IPS DF 19.7 (cell line): ENCODE results near the gene NARS2.

Experiments
- DNase-seq: peaks from one replicate; pipeline ENCODE4 v3.0.0-alpha.2; 2013; ENCODE audit warnings: low read depth, low spot score

The NARS2 gene

GRCh38 chr11:78441956-78442355 is 132.7 kb downstream of the NARS2 start:
- no peak for DNase-seq

DNA sequence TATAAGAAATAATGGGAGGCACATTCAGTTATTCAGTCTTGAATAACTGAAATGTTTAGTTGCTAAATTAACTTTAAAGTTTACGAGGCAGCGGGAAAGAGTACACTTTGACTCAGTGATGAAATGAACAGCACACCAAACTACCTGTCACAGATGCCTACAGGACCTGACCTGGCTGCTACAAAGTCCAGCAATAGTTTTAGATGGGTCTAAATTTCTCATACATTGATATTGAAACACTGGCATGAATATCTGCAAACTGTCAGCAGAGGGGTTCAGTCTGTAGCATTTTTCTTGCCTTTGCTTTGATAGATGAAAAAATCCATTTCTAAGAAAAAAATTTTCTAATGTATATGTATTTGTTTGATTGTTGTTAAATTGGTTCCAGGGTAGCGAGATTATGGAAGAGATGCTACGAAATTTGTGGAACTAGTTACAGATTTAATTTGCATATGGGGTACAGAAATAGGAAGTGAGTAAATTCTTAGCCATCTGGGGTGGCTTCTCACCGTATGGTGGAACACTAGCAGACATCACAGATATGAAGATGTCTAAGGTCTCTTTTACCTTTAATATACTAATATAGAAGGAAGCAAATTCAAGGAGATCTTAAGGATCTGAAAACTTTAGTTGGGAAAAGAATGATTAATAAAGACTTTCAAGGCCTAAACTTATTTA is 136.2 kb downstream of the NARS2 start:
- no peak for DNase-seq

DNA sequence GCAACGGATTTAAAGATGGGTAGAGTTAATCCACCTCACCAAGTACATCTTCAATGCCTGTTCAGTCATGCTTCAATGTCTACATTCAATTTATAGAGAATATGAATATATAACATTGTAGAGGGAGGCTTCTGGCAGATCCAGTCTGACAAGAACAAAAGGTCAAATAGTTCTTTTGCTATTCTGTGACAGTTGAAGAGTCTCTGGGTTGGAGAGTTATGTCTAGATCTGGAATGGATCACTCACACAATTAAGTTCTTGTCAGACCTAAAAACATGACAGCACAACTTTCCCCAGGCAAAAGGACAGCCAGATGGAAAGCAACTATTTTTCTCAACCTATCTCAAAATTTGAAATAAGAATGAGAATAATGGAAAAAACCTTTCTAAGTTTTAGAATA is 141.7 kb downstream of the NARS2 start:
- no peak for DNase-seq

GRCh38 chr11:78432058-78432515 is 142.6 kb downstream of the NARS2 start:
- no peak for DNase-seq

- no peak for DNase-seq
Observed at GRCh38 chr11:78429660-78430059, 145.0 kb downstream of the NARS2 start.

DNA sequence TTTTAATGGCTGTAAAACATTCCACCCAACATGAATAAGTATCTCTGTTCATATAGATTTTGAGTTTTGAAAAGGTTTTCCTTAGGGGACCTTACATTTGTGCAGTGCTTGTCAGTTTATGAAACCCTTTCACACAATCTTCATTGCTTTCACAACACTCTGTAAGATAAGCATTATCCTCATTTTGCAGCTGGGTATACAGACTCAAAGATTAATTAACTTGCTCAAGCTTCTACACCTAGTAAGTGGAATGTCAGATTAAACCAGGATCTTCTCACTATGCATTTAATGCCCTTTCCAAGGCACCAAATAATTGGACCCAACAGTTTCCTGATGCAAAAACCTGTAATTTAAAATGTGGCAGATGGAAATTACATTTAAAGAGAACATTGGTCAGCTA is 145.5 kb downstream of the NARS2 start:
- DNase-seq = no peak

- no peak for DNase-seq
Observed at GRCh38 chr11:78428773-78429172, 145.9 kb downstream of the NARS2 start.

DNA sequence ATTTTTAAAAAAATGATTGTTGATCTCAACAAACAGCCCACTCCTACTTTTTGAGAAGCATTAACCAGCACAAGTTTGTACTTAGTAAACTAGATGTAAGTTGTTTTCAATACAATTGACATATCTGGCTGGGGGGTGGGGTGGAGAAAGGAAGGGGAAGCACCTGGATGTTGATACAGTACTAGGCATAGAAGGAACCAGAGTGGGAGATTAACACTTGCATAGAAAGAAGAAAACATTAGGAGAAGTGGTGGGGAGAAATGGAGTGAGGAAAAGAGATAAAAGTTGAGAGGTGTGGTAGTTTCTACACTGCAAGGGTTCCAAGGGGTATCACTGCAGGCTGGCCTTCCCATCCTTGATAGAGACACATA is 146.4 kb downstream of the NARS2 start:
- no peak for DNase-seq

GRCh38 chr11:78427615-78428265 is 146.9 kb downstream of the NARS2 start:
- DNase-seq = no peak

GRCh38 chr11:78426845-78427244 is 147.8 kb downstream of the NARS2 start:
- DNase-seq = no peak

DNA sequence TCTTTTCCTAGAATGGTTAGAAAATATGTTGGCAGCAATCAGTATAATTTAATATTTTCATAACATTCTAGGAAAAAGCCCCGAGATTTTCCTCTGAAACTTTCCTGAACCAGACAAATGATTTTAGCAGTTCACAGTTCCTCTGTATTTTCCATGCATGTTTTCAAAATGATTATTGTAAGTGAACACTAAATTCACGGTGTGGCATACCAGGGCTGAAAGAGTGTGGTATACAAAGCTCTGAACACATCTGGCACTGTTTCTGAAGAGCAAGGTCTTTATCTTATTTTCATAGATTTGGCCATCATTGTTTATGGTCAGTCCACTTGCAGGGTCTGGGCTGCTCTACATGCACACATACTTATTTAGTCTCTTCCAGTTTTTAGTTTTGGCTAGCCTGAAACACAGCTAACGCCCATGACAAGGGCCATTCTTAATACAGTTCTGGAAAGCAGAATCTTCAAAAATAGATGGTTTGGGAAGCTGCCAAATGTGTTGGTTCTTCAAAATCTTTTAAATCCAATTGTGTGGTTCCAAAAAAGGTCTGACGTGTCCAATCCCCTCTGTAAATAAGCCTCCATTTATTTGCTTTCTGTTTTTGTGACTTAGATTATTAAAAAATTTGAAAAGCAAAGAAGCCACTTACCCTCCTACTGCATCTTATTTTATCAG is 149.1 kb downstream of the NARS2 start:
- no peak for DNase-seq

DNA sequence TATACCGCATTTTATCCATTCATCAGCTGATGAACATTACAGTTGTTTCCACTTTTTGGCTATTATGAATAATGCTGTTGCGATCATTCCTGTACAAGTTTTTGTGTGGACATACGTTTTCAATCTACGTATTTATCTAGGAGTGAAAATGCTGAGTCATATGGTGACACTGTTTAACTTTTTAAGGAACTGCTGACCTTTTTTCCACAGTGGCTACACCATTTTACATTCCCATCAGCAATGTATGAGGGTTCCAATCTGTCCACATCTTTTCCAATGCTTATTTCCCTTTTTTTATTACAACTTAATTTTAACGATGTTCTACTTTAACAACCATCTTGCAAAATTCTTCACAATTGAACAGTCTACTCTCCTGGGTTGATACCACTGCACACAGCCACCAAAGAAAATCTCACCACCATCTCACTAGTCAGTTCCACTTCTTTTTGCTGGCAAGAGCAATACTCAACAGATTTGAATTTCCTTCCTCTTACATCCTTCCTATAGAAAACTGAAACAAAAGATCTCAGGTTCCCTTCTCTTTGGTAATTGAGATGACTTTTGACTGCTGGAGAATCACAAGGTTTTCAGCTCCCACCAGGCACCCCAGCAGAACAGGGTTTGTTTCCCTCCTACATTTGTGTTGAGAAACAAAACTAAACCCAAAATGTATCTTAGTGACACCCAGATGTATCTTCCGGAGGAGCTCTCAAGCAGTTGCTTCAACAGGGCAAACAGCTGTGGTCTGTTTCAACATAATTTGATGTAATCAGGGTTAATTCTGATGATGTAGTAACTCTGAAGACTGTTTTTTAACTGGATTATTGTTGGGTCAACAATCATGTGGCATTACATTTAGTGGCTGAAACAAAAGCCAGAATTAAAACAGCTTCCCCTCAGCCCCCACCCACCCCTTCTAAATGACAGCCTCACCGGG is 150.1 kb downstream of the NARS2 start:
- DNase-seq = no peak

DNA sequence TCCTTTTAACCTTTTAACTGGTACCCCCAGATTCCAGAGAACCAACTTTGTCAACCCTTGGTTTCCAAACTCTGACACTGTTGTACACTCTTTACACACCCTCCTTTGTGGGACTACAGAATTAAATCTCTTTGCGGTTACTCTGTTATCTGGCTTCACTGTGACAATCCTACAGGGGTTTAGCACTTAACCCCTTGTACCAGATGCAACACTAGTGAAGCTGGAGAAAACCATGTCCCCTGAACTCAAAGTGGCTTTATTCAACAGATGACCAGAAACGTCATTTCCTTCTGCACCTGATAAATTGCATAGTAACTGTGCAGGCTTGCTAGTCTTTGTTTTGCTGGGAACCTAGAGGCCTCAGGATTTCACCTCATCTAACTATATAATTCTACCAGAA is 151.4 kb downstream of the NARS2 start:
- no peak for DNase-seq

- DNase-seq = no peak
Observed at GRCh38 chr11:78420796-78421209, 153.9 kb downstream of the NARS2 start.

- DNase-seq = no peak
Observed at GRCh38 chr11:78420255-78420764, 154.4 kb downstream of the NARS2 start.

- no peak for DNase-seq
Observed at GRCh38 chr11:78419327-78419726, 155.3 kb downstream of the NARS2 start.

GRCh38 chr11:78418584-78419211 is 156.0 kb downstream of the NARS2 start:
- DNase-seq = no peak

- no peak for DNase-seq
Observed at GRCh38 chr11:78417888-78418583, 156.6 kb downstream of the NARS2 start.

- DNase-seq = no peak
Observed at GRCh38 chr11:78417175-78417887, 157.3 kb downstream of the NARS2 start, which contains the start of gene GAB2. GAB2 (minus strand) TSS chr11:78417820; CDS start chr11:78417720, 100 bp downstream.
